ENCODE measurements around the gene CRACR2B. TPM values are rescaled to one million over a fixed set of nuclear protein-coding genes. Genes with fewer than 3 reads are reported as not detected.

Gene CRACR2B
- total and polyA plus RNA-seq, 10 donors = 6.1 to 34.1 (median 14.5) TPM

GRCh38 chr11:842370-843002, 14.8 kb downstream of the CRACR2B start, which contains the start of the genes POLR2L and TSPAN4:
Gene POLR2L, minus strand, starts transcription at chr11:842529. Its CDS starts 21 bp downstream, at chr11:842508.
Gene TSPAN4, plus strand, starts transcription at chr11:842852. Its CDS starts 7,453 bp downstream, at chr11:850305.
- Histone ChIP-seq H3K27me3 (replicated peaks in 1 of 7) (peaks cover 0 to 27% (median 0%) of the 10 kb centered on the region in 7 donors), H3K4me1 (peaks cover 21 to 95% (median 61%) of the 10 kb centered on the region in 6 donors), H3K9me3 (no peaks in the 10 kb centered on the region), H3K36me3 (peaks cover 0 to 36% (median 29%) of the 10 kb centered on the region in 6 donors), H3K27ac (peak within 1 kb of the TSS; percentile 92 to 97 (median 95)), H3K4me3 (peak within 1 kb of the TSS; percentile 91 to 100 (median 98))
- peak; percentile 97 for DNase-seq
- intact Hi-C loops (cut with DNase I; ENCODE audit: low total_unique reads) = loop anchor here (10.0 kb wide), 1 partner anchor 212 kb away; no protein-coding TSS in a partner anchor
- 0 to 1% (median 1%) methylated on average over 16 to 87 of the region's 87 CpGs for WGBS, 5 donors
- TF ChIP-seq, protein P1, sequence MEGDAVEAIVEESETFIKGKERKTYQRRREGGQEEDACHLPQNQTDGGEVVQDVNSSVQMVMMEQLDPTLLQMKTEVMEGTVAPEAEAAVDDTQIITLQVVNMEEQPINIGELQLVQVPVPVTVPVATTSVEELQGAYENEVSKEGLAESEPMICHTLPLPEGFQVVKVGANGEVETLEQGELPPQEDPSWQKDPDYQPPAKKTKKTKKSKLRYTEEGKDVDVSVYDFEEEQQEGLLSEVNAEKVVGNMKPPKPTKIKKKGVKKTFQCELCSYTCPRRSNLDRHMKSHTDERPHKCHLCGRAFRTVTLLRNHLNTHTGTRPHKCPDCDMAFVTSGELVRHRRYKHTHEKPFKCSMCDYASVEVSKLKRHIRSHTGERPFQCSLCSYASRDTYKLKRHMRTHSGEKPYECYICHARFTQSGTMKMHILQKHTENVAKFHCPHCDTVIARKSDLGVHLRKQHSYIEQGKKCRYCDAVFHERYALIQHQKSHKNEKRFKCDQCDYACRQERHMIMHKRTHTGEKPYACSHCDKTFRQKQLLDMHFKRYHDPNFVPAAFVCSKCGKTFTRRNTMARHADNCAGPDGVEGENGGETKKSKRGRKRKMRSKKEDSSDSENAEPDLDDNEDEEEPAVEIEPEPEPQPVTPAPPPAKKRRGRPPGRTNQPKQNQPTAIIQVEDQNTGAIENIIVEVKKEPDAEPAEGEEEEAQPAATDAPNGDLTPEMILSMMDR (IDR thresholded peaks at IDR 0.05 in 8 of 11, conservative IDR thresholded peaks at IDR 0.05 in 3 of 11) = peak in 2 of 11 experiments; percentile 9 to 14
- TF ChIP-seq POLR2A (IDR thresholded peaks at IDR 0.05) (peak; percentile 28 to 77 (median 77)), POLR2AphosphoS5 (IDR thresholded peaks at IDR 0.05) (peak; percentile 88 to 94 (median 91))

DNA sequence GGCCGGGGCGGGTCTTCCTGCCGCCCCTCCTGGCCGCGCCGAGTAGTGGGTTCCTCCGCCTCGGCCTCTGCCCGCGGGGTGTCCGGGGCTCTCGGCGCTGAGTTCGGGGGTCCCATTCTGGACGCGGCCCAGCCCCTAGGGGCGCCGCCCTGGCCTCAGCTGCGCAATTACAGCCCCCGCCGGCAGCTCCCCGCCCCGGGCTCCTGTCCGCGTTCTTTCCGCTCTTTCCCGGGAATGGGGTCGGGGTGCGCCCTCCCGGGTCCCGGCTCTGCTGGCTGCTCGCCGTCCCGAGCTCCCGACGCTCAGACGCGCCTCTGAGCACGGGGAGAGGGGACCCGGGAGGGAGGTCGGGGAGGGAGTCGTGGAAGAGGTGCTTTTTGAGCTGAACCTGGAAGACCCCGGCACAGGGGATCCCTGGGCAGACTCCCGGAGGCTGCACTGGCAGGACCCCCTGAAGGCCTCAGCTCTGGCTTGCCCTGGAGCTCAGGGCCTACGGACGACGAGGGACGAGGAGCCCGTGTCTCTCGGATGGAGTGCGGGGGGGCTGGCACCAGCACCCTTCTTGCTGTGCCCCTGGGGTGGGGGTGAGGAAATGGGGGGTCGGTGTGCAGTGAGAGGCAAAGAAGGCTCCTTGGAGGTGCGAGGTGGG, 15.5 kb downstream of the CRACR2B start:
- peaks cover 27 to 95% (median 67%) of the 10 kb centered on the region in 6 donors for H3K4me1 ChIP-seq
- H3K27me3 ChIP-seq (replicated peaks in 1 of 7) = peaks cover 0 to 34% (median 0%) of the 10 kb centered on the region in 7 donors
- H3K9me3 ChIP-seq = no peaks in the 10 kb centered on the region
- DNase-seq = peak; percentile 88
- intact Hi-C loops (cut with DNase I; ENCODE audit: low total_unique reads) = loop anchor here (10.0 kb wide), 1 partner anchor 212 kb away; no protein-coding TSS in a partner anchor
- H3K36me3 ChIP-seq = peaks cover 0 to 29% (median 21%) of the 10 kb centered on the region in 6 donors
- peak overlapping the region; percentile 92 to 97 (median 95) for H3K27ac ChIP-seq
- TF ChIP-seq POLR2A (IDR thresholded peaks at IDR 0.05) = no peak
- TF ChIP-seq POLR2AphosphoS5 (IDR thresholded peaks at IDR 0.05) = no peak
- TF ChIP-seq, protein P1 (IDR thresholded peaks at IDR 0.05 in 8 of 11, conservative IDR thresholded peaks at IDR 0.05 in 3 of 11) = no peak
- 1 to 2% (median 1%) methylated on average over 17 to 53 of the region's 53 CpGs for WGBS, 5 donors
- peak overlapping the region; percentile 91 to 100 (median 98) for H3K4me3 ChIP-seq

DNA sequence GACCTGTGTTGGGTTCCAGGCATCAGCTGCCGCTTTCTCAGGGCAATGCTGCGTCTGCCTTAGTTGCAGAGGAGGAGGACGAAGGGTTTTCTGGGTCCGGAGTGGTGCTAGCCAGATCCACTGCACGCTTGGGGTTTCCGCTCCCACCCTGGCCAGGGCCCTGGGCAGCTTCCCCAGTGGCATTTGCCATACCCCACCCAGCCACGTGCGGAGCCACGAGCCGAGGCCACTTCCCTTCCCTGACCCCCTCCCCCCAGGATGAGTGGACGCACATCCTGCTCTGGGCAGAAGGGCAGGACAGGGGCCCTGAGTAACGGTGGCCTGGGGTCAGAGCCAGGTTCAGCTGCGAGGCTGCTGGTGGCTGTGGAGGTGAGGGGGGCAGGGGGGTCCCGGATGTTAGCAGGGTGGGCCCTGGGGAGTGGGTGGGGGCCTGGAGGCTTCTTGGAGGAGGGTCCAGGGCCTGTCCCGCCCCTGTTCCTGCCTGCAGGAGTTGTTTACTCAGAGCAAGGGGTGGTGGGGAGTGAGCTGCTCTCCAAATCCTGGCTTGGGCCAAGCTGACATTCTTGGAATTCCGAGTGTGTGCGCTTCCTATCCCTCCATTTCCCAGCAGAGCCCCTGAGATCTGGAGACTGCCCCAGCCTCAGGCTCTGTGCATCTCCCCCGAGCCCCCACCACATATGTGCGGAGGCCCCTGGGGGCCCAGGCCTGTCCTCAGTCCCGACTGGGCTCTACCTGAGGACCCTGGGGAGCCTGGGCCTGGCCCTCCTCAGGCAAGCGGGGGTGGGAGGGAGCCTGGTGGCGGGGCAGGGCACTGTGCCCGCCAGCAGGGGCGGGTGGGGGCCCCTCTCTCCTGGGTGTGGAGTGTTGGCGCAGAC, 16.3 kb downstream of the CRACR2B start:
- Histone ChIP-seq H3K27ac (peak overlapping the region; percentile 92 to 97 (median 95)), H3K27me3 (replicated peaks in 1 of 7) (peaks cover 0 to 43% (median 0%) of the 10 kb centered on the region in 7 donors), H3K4me3 (peak overlapping the region in 7 of 8 donors; percentile 91 to 100 (median 98)), H3K9me3 (no peaks in the 10 kb centered on the region), H3K36me3 (peaks cover 0 to 20% (median 13%) of the 10 kb centered on the region in 6 donors), H3K4me1 (peaks cover 35 to 95% (median 73%) of the 10 kb centered on the region in 6 donors)
- 9 to 14% (median 12%) methylated on average over 5 to 25 of the region's 25 CpGs for WGBS, 5 donors
- no peak for TF ChIP-seq POLR2A (IDR thresholded peaks at IDR 0.05)
- TF ChIP-seq POLR2AphosphoS5 (IDR thresholded peaks at IDR 0.05) = peak; percentile 94
- TF ChIP-seq, protein P1 (IDR thresholded peaks at IDR 0.05 in 8 of 11, conservative IDR thresholded peaks at IDR 0.05 in 3 of 11) = peak in 2 of 11 experiments; percentile 5 to 25
- intact Hi-C loops (cut with DNase I; ENCODE audit: low total_unique reads) = loop anchor here (10.0 kb wide), 1 partner anchor 211 kb away; no protein-coding TSS in a partner anchor
- peak; percentile 94 for DNase-seq

Measured in spleen (tissue), 11 donors.